K562 (cell line): ENCODE data around the gene HTR6. TPM values are rescaled to one million over a fixed set of nuclear protein-coding genes. Genes with fewer than 3 reads are reported as not detected.
A peak's percentile ranks its signal among the peaks of the same experiment; 100 is the strongest.

Experiments used
- ATAC-seq: fragments of 200-7000 bp; cut with Tn5 transposase; 3 replicates; pipeline ENCODE4 v1.9.1; 2020; ENCODE audit warnings: moderate library complexity
- BruUV-seq: library from RNA; stranded (reverse); fragments of 400-500 nt; replicated peaks from 2 replicates; lab custom pipeline; 2021; lab: Mats Ljungman, UMichigan
- CTCF ChIA-PET: fragments of 300-600 bp; formaldehyde crosslinking; extraction: SDS; loops from one replicate; lab custom pipeline; 2021; ENCODE audit warnings: low intra/inter-chr PET ratio; lab: Yijun Ruan, JAX
- POLR2A ChIA-PET: fragments of 300-600, 350-650 bp; sonication (Branson Sonifier 250); formaldehyde crosslinking; extraction: SDS; loops from one replicate; lab custom pipeline; 2021; ENCODE audit warnings: antibody characterized with exemption, inconsistent platforms; lab: Yijun Ruan, JAX
- DNase-seq, 4 experiments: peaks; one replicate each; pipeline versions ENCODE4 v3.0.0 to v3.0.0-alpha.2; 2011 to 2018; ENCODE audit warnings: low spot score in 3 of 4, mixed read lengths in 3 of 4; ENCODE audit errors: extremely low read depth in 1 of 4
- FAIRE-seq: peaks from 2 replicates; lab custom pipeline; 2011; peaks lifted over from hg19 to GRCh38; lab: Jason Lieb, UNC
- H2AFZ ChIP-seq: 2 replicates; pipeline ENCODE4 v1.6.0; 2011; ENCODE audit warnings: low read depth, low read length, control low read depth, inconsistent platforms
- H3K27ac ChIP-seq: fragments of 200-600 bp; 3 replicates; pipeline ENCODE4 v1.8.0; 2011; ENCODE audit warnings: low read depth, mild to moderate bottlenecking, control low read depth, inconsistent platforms, low read length, moderate library complexity, mixed read lengths; ENCODE audit errors: extremely low read depth
- H3K27me3 ChIP-seq, 2 experiments: fragments of 300-600 bp in 1 of 2; 2 replicates in 1 of 2; 3 replicates in 1 of 2; pipeline versions ENCODE4 v1.6.0 to v1.8.0; 2011; ENCODE audit warnings: inconsistent platforms in 2 of 2, low read length in 2 of 2, mild to moderate bottlenecking in 1 of 2, mixed read lengths in 1 of 2, moderate library complexity in 1 of 2; ENCODE audit not compliant: control insufficient read depth in 2 of 2, insufficient read depth in 2 of 2
- H3K36me3 ChIP-seq: fragments of 300-600 bp; 3 replicates; pipeline ENCODE4 v1.8.0; 2011; ENCODE audit warnings: mild to moderate bottlenecking, low read length, inconsistent platforms; ENCODE audit not compliant: control insufficient read depth, insufficient read depth
- H3K4me1 ChIP-seq, 2 experiments: fragments of 200-600 bp in 1 of 2; replicated peaks in 1 of 2; 2 replicates in 1 of 2; 3 replicates in 1 of 2; pipeline versions ENCODE4 v1.5.1 to v1.8.0; 2011; ENCODE audit warnings: inconsistent platforms in 2 of 2, low read length in 2 of 2, mild to moderate bottlenecking in 1 of 2, mixed read lengths in 1 of 2, moderate library complexity in 1 of 2; ENCODE audit not compliant: control insufficient read depth in 2 of 2, insufficient read depth in 2 of 2
- H3K4me2 ChIP-seq: 2 replicates; pipeline ENCODE4 v1.6.1; 2011; ENCODE audit warnings: low read length, control low read depth, inconsistent platforms, mixed read lengths; ENCODE audit not compliant: insufficient read depth
- H3K4me3 ChIP-seq: fragments of 200-600 bp; sonication (generic), shearing (Covaris generic); 2 replicates; pipeline ENCODE4 v1.5.1; 2016; ENCODE audit warnings: control low read depth, inconsistent platforms
- H3K79me2 ChIP-seq: fragments of 200-600 bp; 3 replicates; pipeline ENCODE4 v1.8.0; 2011; ENCODE audit warnings: low read length, inconsistent platforms; ENCODE audit not compliant: control insufficient read depth, insufficient read depth
- H3K9ac ChIP-seq, 2 experiments: 2 replicates each; pipeline versions ENCODE4 v1.6.0 to v1.6.1; 2011; ENCODE audit warnings: low read depth in 2 of 2, low read length in 2 of 2, control low read depth in 1 of 2, inconsistent platforms in 1 of 2, mild to moderate bottlenecking in 1 of 2, mixed read lengths in 1 of 2; ENCODE audit not compliant: insufficient read depth in 1 of 2
- H3K9me1 ChIP-seq: one replicate; pipeline ENCODE4 v1.6.0; 2011; ENCODE audit warnings: inconsistent platforms, mild to moderate bottlenecking, low read length, moderate library complexity; ENCODE audit not compliant: control insufficient read depth, insufficient read depth
- H3K9me3 ChIP-seq: replicated peaks from 2 replicates; pipeline ENCODE4 v1.5.1; 2011; ENCODE audit warnings: low read depth, low read length, inconsistent platforms; ENCODE audit not compliant: control insufficient read depth, insufficient read depth
- H4K20me1 ChIP-seq: replicated peaks from 2 replicates; pipeline ENCODE4 v1.6.1; 2011; ENCODE audit warnings: low read length, inconsistent platforms, mixed read lengths; ENCODE audit not compliant: control insufficient read depth, insufficient read depth
- BHLHE40 ChIP-seq: IDR thresholded peaks from 2 replicates; pipeline ENCODE4 v1.6.1; 2011; ENCODE audit warnings: low read length, improper control_type of control experiment
- CBX8 ChIP-seq: fragments of 200-600 bp; sonication (generic); IDR thresholded peaks from 2 replicates; pipeline ENCODE4 v1.6.1; 2012; ENCODE audit warnings: borderline replicate concordance, mixed run types, low read depth, mild to moderate bottlenecking, moderate library complexity, mixed read lengths, low read length, control low read depth, inconsistent platforms; ENCODE audit not compliant: poor library complexity, severe bottlenecking; ENCODE audit errors: extremely low read depth
- CCAR2 ChIP-seq: fragments of 200-400 bp; formaldehyde crosslinking; IDR thresholded peaks from 2 replicates; pipeline ENCODE4 v1.6.1; 2017; ENCODE audit warnings: mild to moderate bottlenecking, low read depth, low read length
- CHD2 ChIP-seq: IDR thresholded peaks from 2 replicates; pipeline ENCODE4 v1.6.1; 2011; ENCODE audit warnings: low read depth, low read length
- ELK3 ChIP-seq: fragments of 450-650 bp; formaldehyde crosslinking; IDR thresholded peaks from 2 replicates; pipeline ENCODE4 v1.4.0; 2020; ENCODE audit warnings: mild to moderate bottlenecking
- ESRRA ChIP-seq: fragments of 450-650 bp; IDR thresholded peaks from 2 replicates; pipeline ENCODE4 v1.6.1; 2014; ENCODE audit warnings: low read depth, mild to moderate bottlenecking, moderate library complexity, borderline replicate concordance
- HSF4 ChIP-seq: fragments of 250-450 bp; sonication (Bioruptor Pico); IDR thresholded peaks from 2 replicates; pipeline ENCODE4 v2.1.2; 2022; ENCODE audit warnings: mild to moderate bottlenecking, moderate library complexity, borderline replicate concordance
- MCM2 ChIP-seq: fragments of 450-650 bp; IDR thresholded peaks from 2 replicates; pipeline ENCODE4 v1.6.1; 2017; ENCODE audit warnings: low read depth, mild to moderate bottlenecking
- MLX ChIP-seq, 2 experiments: fragments of 450-650 bp in 1 of 2; sonication (generic) in 1 of 2; formaldehyde crosslinking; conservative IDR thresholded peaks; 2 replicates each; pipeline versions ENCODE4 v1.4.0 to v1.8.1; 2020 to 2022; ENCODE audit warnings: mild to moderate bottlenecking in 1 of 2, missing genetic modification reagents in 1 of 2
- MYNN ChIP-seq, 2 experiments: sonication (generic); formaldehyde crosslinking in 1 of 2; IDR thresholded peaks; 2 replicates each; pipeline versions ENCODE4 v1.5.0 to v1.6.1; 2016 to 2020; ENCODE audit warnings: antibody characterized with exemption in 1 of 2, missing genetic modification reagents in 1 of 2
- PREB ChIP-seq: sonication (generic); formaldehyde crosslinking; IDR thresholded peaks from 2 replicates; pipeline ENCODE4 v1.8.1; 2023; ENCODE audit warnings: mild to moderate bottlenecking, missing genetic modification reagents
- PURB ChIP-seq: sonication (generic); formaldehyde crosslinking; IDR thresholded peaks from 2 replicates; pipeline ENCODE4 v1.9.0; 2021; ENCODE audit warnings: low read depth, mild to moderate bottlenecking, missing genetic modification reagents
- RHOXF2B ChIP-seq: fragments of 250-450 bp; sonication (Bioruptor Pico); conservative IDR thresholded peaks from 2 replicates; pipeline ENCODE4 v1.5.1; 2021
- TBP ChIP-seq: optimal IDR thresholded peaks from 2 replicates; pipeline ENCODE3; 2011; ENCODE audit warnings: low read depth, low read length, improper control_type of control experiment
- THRA ChIP-seq: fragments of 450-650 bp; IDR thresholded peaks from 2 replicates; pipeline ENCODE4 v1.6.1; 2017; ENCODE audit warnings: mild to moderate bottlenecking, moderate library complexity
- ZEB2 ChIP-seq: fragments of 450-650 bp; IDR thresholded peaks from 2 replicates; pipeline ENCODE4 v1.6.1; 2016
- ZNF41 ChIP-seq: fragments of 250-450 bp; sonication (Bioruptor Pico); conservative IDR thresholded peaks from 2 replicates; pipeline ENCODE4 v1.4.0; 2020; ENCODE audit warnings: mild to moderate bottlenecking
- ZNF780A ChIP-seq: fragments of 250-450 bp; sonication (Bioruptor Pico); IDR thresholded peaks from 2 replicates; pipeline ENCODE4 v1.5.0; 2021; ENCODE audit warnings: mild to moderate bottlenecking
- WGBS: fragments of 100-300 bp; shearing (Covaris generic); methylation state at CpG from one replicate; pipeline ENCODE4 v1.1.6; 2016; ENCODE audit warnings: low coverage, mixed read lengths; ENCODE audit not compliant: insufficient coverage; ENCODE audit errors: missing lambda C conversion rate; 5-methylcytosine and 5-hydroxymethylcytosine counted together
- in situ Hi-C: fragments of 300-500 bp; cut with MboI; formaldehyde crosslinking; loops from 4 replicates; pipeline ENCODE4 v1.15.0; 2018; ENCODE audit warnings: inconsistent platforms, mixed read lengths
- intact Hi-C: fragments of 100-400 bp; cut with micrococcal nuclease; formaldehyde crosslinking; loops from 2 replicates; pipeline ENCODE4 v1.14.2; 2022
- polyA plus RNA-seq, 8 experiments: library from polyadenylated mRNA; depleted of rRNA in 4 of 8; stranded (reverse) in 5 of 8; unstranded in 3 of 8; fragments of >200 nt; fragmentation: Nextera tagmentation in 2 of 8; fragmentation: Illumina TruSeq in 1 of 8; extraction: Ambion mirVana in 2 of 8; extraction: Trizol in 1 of 8; gene quantifications; 2 replicates each; pipeline versions ENCODE4 v1.2.1 to v1.2.3, GENCODE V29; 2011 to 2014; ENCODE audit warnings: inconsistent platforms in 1 of 8, missing spikeins in 1 of 8
- total RNA-seq, 7 experiments: library from RNA; depleted of rRNA in 6 of 7; stranded (reverse); fragments of >200 nt in 6 of 7; fragmentation: Illumina TruSeq in 2 of 7; extraction: Trizol in 2 of 7; gene quantifications; 2 replicates each; pipeline versions ENCODE4 v1.2.1 to v1.2.3, GENCODE V29; 2011 to 2021; ENCODE audit warnings: low replicate concordance in 1 of 7

The HTR6 gene
- total and polyA plus RNA-seq, 9 of the 15 experiments (the other 6 are each of a cell fraction or from before 2014, with no cell fraction given) = not detected

GRCh38 chr1:19725606-19726005 lies 60.9 kb downstream of the HTR6 start:
- POLR2A ChIA-PET = interaction anchor here (0.7 to 0.9 kb wide), 2 partner anchors 13 to 114 kb away, joined by 3 to 4 read pairs; no protein-coding TSS in a partner anchor
- CTCF ChIA-PET = no interaction called here
- TF ChIP-seq ELK3 (no peak), THRA (no peak), PURB (CRISPR knock-in tag) (no peak), ZEB2 (no peak), ZNF41 (no peak), BHLHE40 (no peak), RHOXF2B (no peak), MYNN (IDR thresholded peaks at IDR 0.05) (no peak), MYNN (CRISPR knock-in tag; IDR thresholded peaks at IDR 0.05) (no peak), TBP (no peak), MLX (CRISPR knock-in tag; conservative IDR thresholded peaks at IDR 0.05) (no peak), ZNF780A (CRISPR knock-in tag) (no peak), CBX8 (no peak), MCM2 (no peak), PREB (CRISPR knock-in tag) (no peak), HSF4 (CRISPR knock-in tag) (no peak), CHD2 (no peak), ESRRA (no peak), CCAR2 (no peak)

More at GRCh38 chr1:19725606-19726005, 60.9 kb downstream of the HTR6 start:
- Histone ChIP-seq H3K27ac (no peak overlapping the region), H2AFZ (no peak overlapping the region), H3K79me2 (no peaks in the 10 kb centered on the region), H3K27me3 (peaks cover 15 to 57% of the 10 kb centered on the region in 2 experiments; a peak in 4 of 5 replicates), H3K4me1 (no peaks in the 10 kb centered on the region), H3K36me3 (no peaks in the 10 kb centered on the region), H3K9me1 (no peaks in the 10 kb centered on the region), H3K9me3 (peaks cover 5% of the 10 kb centered on the region), H4K20me1 (peaks cover 7% of the 10 kb centered on the region; the same call in 1 of the 2 replicates), H3K9ac (peak overlapping the region in 1 of 2 experiments; percentile 36; a peak in 1 of 4 replicates), H3K4me2 (no peak overlapping the region), H3K4me3 (no peak overlapping the region)
- no TSS peak for BruUV-seq
- no peak for ATAC-seq
- DNase-seq = no peak
- intact Hi-C loops = no loop called here
- WGBS = 0% methylated on average over 9 of the region's 9 CpGs
- in situ Hi-C loops = no loop called here
- FAIRE-seq = no peak
